B cell (primary cell): ENCODE measurements around the gene TSPAN15. TPM values are rescaled to one million over a fixed set of nuclear protein-coding genes. Genes with fewer than 3 reads are reported as not detected.

ENCODE experiments used
- ATAC-seq: fragments of 200-7000 bp; cut with Tn5 transposase; one replicate; pipeline ENCODE4 v1.10.0; 2021; ENCODE audit warnings: low read depth, mild to moderate bottlenecking, moderate number of reproducible peaks, moderate library complexity
- CTCF ChIA-PET: fragments of 350-600 bp; sonication (Branson Sonifier 250); formaldehyde crosslinking; loops from one replicate; lab custom pipeline; 2021; ENCODE audit warnings: antibody characterized with exemption, inconsistent platforms; lab: Charles Lee
- POLR2A ChIA-PET: fragments of 350-600 bp; sonication (Branson Sonifier 250); formaldehyde crosslinking; loops from one replicate; lab custom pipeline; 2021; ENCODE audit warnings: antibody characterized with exemption; lab: Charles Lee
- DNase-seq: peaks from one replicate; pipeline ENCODE4 v3.0.0; 2013
- H2AFZ ChIP-seq: 2 replicates; pipeline ENCODE4 v1.6.1; 2012; ENCODE audit warnings: mild to moderate bottlenecking, low read depth, low read length; ENCODE audit not compliant: insufficient read depth, poor library complexity, severe bottlenecking
- H3K27ac ChIP-seq, 2 donors: 1 replicate in 1 of 2; 2 replicates in 1 of 2; pipeline ENCODE4 v1.5.1; 2012 to 2013; ENCODE audit warnings: low read length in 2 of 2, mild to moderate bottlenecking in 2 of 2, moderate library complexity in 1 of 2
- H3K27me3 ChIP-seq, 4 experiments: fragments of 200-600 bp in 1 of 4; sonication (generic) in 1 of 4; replicated peaks in 1 of 4; 1 replicate in 2 of 4; 2 replicates in 2 of 4; pipeline versions ENCODE4 v1.6.1 to v1.7.0; 2013 to 2016; ENCODE audit warnings: low read length in 3 of 4, mild to moderate bottlenecking in 2 of 4, mixed read lengths in 1 of 4, moderate library complexity in 1 of 4; ENCODE audit not compliant: insufficient read depth in 4 of 4, control insufficient read depth in 3 of 4; ENCODE audit errors: control extremely low read depth in 1 of 4
- H3K36me3 ChIP-seq, 2 experiments: replicated peaks in 1 of 2; 1 replicate in 1 of 2; 2 replicates in 1 of 2; pipeline versions ENCODE4 v1.6.1 to v1.7.1; 2013; ENCODE audit warnings: low read length in 1 of 2; ENCODE audit not compliant: insufficient read depth in 2 of 2, control insufficient read depth in 1 of 2; ENCODE audit errors: control extremely low read depth in 1 of 2, extremely low read depth in 1 of 2
- H3K4me1 ChIP-seq, 2 donors: fragments of 200-600 bp in 1 of 2; sonication (generic) in 1 of 2; 1 replicate in 1 of 2; 2 replicates in 1 of 2; pipeline versions ENCODE4 v1.5.1 to v1.6.1; 2013 to 2017; ENCODE audit warnings: low read length in 2 of 2; ENCODE audit not compliant: control insufficient read depth in 2 of 2, insufficient read depth in 2 of 2
- H3K4me2 ChIP-seq: replicated peaks from 2 replicates; pipeline ENCODE3; 2012; ENCODE audit warnings: mild to moderate bottlenecking, low read depth, low read length; ENCODE audit not compliant: poor library complexity, severe bottlenecking
- H3K4me3 ChIP-seq, 5 experiments: fragments of 200-600 bp in 1 of 5; sonication (generic) in 1 of 5; 1 replicate in 3 of 5; 2 replicates in 2 of 5; pipeline versions ENCODE4 v1.5.1 to v1.7.0; 2011 to 2016; ENCODE audit warnings: low read length in 4 of 5, mild to moderate bottlenecking in 4 of 5, low read depth in 2 of 5, control low read depth in 1 of 5, moderate library complexity in 1 of 5; ENCODE audit not compliant: insufficient read depth in 1 of 5; ENCODE audit errors: control extremely low read depth in 1 of 5, extremely low read depth in 1 of 5
- H3K79me2 ChIP-seq: fragments of 200-600 bp; sonication (generic); one replicate; pipeline ENCODE4 v1.6.0; 2016; ENCODE audit warnings: low read length; ENCODE audit not compliant: control insufficient read depth, insufficient read depth
- H3K9ac ChIP-seq: fragments of 200-600 bp; sonication (generic); 2 replicates; pipeline ENCODE4 v1.6.1; 2017; ENCODE audit warnings: mild to moderate bottlenecking, low read length, moderate library complexity
- H3K9me3 ChIP-seq, 3 donors: one replicate each; pipeline versions ENCODE4 v1.6.1 to v1.7.1; 2013; ENCODE audit warnings: low read length in 2 of 3; ENCODE audit not compliant: control insufficient read depth in 2 of 3, insufficient read depth in 1 of 3; ENCODE audit errors: control extremely low read depth in 1 of 3
- H4K20me1 ChIP-seq: 2 replicates; pipeline ENCODE4 v1.6.0; 2012; ENCODE audit warnings: mild to moderate bottlenecking, low read length; ENCODE audit not compliant: insufficient read depth, control insufficient read depth, poor library complexity, severe bottlenecking
- H3K27ac Mint-ChIP-seq: one replicate; pipeline ENCODE4 v1.8.0; 2021; ENCODE audit warnings: mixed read lengths
- H3K27me3 Mint-ChIP-seq: one replicate; pipeline ENCODE4 v1.8.0; 2021; ENCODE audit warnings: mixed read lengths
- H3K4me1 Mint-ChIP-seq: one replicate; pipeline ENCODE4 v1.8.0; 2021; ENCODE audit warnings: mixed read lengths
- H3K4me3 Mint-ChIP-seq: one replicate; pipeline ENCODE4 v1.8.0; 2021; ENCODE audit warnings: mixed read lengths
- H3K9me3 Mint-ChIP-seq: one replicate; pipeline ENCODE4 v1.8.0; 2022; ENCODE audit warnings: mixed read lengths; ENCODE audit not compliant: insufficient read depth
- EZH2 ChIP-seq: IDR thresholded peaks from 2 replicates; pipeline ENCODE4 v1.6.1; 2012; ENCODE audit warnings: borderline replicate concordance, low read depth, mild to moderate bottlenecking, moderate library complexity, low read length; ENCODE audit not compliant: insufficient read depth, poor library complexity, severe bottlenecking
- WGBS: methylation state at CpG from one replicate; pipeline ENCODE4 v1.1.5; 2013; ENCODE audit warnings: missing lambda C conversion rate; ENCODE audit not compliant: insufficient coverage; 5-methylcytosine and 5-hydroxymethylcytosine counted together
- intact Hi-C: fragments of 100-400 bp; cut with micrococcal nuclease; formaldehyde crosslinking; loops from one replicate; pipeline ENCODE4 v1.10.0; 2022
- polyA plus RNA-seq: library from polyadenylated mRNA; depleted of rRNA; stranded (reverse); fragments of >200 nt; gene quantifications from 2 replicates; pipeline ENCODE4 v1.2.3, GENCODE V29; 2012
- total RNA-seq, 2 donors: library from RNA; stranded (reverse); fragments of 120-200 nt in 1 of 2; gene quantifications; 1 replicate in 1 of 2; 2 replicates in 1 of 2; pipeline versions ENCODE4 v1.2.3 to v1.2.4, GENCODE V29; 2013 to 2022
- TF ChIP-seq, protein P1 (sequence below): fragments of 200-600 bp; IDR thresholded peaks from one replicate; pipeline ENCODE4 v1.8.0; 2022; ENCODE audit warnings: antibody characterized with exemption, mild to moderate bottlenecking

TSPAN15 gene
- total and polyA plus RNA-seq, 2 donors (not counting 1 experiment from before 2014, with no cell fraction given): 0.13 to 0.52 TPM

DNA sequence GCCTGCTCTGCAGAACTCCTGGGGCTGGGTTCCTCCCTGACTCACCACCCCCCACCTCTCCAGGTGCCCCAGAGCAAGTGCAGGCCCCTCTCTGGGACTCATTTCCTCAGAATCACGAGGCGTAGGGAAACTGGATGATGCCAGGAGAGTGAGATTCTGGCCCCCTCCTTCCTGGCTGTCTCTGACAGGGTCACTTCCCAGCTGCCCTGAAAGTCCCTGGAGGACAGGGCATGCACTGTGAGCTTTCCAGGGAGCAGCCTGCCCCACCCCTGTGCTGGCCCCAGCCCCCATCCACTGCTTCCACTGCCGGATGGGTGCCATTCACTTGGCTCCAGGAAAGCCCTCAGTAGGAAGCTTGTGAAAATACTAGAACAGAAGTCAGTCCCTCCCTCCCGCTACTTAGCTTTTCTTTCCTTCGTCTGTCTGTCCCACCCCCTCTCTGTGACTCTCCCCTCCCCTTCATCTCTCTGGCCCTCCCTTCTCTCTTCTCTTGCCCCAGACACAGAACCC is 44.9 kb upstream of the TSPAN15 start:
- ChIA-PET POLR2A (no interaction called here), CTCF (interaction anchor here (0.9 to 1.8 kb wide), 3 partner anchors 8 to 101 kb away, joined by 3 to 9 read pairs (median 5); no protein-coding TSS in a partner anchor)
- no peaks in the 10 kb centered on the region for H3K9me3 Mint-ChIP-seq
- Histone ChIP-seq H3K9ac (no peak overlapping the region), H3K36me3 (peaks cover 0 to 6% of the 10 kb centered on the region in 2 experiments), H4K20me1 (no peaks in the 10 kb centered on the region), H3K27ac (no peak overlapping the region), H3K79me2 (no peaks in the 10 kb centered on the region), H3K4me2 (no peak overlapping the region), H3K4me3 (no peak overlapping the region), H3K4me1 (peaks cover 21 to 33% of the 10 kb centered on the region in 2 donors), H3K9me3 (peaks cover 0 to 9% (median 0%) of the 10 kb centered on the region in 3 donors), H2AFZ (no peak overlapping the region), H3K27me3 (no peaks in the 10 kb centered on the region)
- peaks cover 25% of the 10 kb centered on the region for H3K4me1 Mint-ChIP-seq
- WGBS: 73% methylated on average over 5 of the region's 5 CpGs
- H3K27me3 Mint-ChIP-seq: no peaks in the 10 kb centered on the region
- DNase-seq (no peak), ATAC-seq (no peak)
- no peak overlapping the region for H3K4me3 Mint-ChIP-seq
- intact Hi-C loops: loop anchor here (5.0 kb wide), 2 partner anchors 419 to 741 kb away; partner anchors contain the start of genes KIFBP and TYSND1
- TF ChIP-seq EZH2: no peak
- TF ChIP-seq, protein P1, sequence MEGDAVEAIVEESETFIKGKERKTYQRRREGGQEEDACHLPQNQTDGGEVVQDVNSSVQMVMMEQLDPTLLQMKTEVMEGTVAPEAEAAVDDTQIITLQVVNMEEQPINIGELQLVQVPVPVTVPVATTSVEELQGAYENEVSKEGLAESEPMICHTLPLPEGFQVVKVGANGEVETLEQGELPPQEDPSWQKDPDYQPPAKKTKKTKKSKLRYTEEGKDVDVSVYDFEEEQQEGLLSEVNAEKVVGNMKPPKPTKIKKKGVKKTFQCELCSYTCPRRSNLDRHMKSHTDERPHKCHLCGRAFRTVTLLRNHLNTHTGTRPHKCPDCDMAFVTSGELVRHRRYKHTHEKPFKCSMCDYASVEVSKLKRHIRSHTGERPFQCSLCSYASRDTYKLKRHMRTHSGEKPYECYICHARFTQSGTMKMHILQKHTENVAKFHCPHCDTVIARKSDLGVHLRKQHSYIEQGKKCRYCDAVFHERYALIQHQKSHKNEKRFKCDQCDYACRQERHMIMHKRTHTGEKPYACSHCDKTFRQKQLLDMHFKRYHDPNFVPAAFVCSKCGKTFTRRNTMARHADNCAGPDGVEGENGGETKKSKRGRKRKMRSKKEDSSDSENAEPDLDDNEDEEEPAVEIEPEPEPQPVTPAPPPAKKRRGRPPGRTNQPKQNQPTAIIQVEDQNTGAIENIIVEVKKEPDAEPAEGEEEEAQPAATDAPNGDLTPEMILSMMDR: no peak
- no peak overlapping the region for H3K27ac Mint-ChIP-seq

GRCh38 chr10:69406816-69407580 is 44.3 kb upstream of the TSPAN15 start:
- Histone ChIP-seq H3K79me2 (no peaks in the 10 kb centered on the region), H3K27ac (no peak overlapping the region), H3K4me1 (peaks cover 21 to 33% of the 10 kb centered on the region in 2 donors), H2AFZ (no peak overlapping the region), H3K27me3 (no peaks in the 10 kb centered on the region), H3K4me2 (no peak overlapping the region), H3K9me3 (peaks cover 0 to 9% (median 0%) of the 10 kb centered on the region in 3 donors), H3K4me3 (no peak overlapping the region), H3K9ac (no peak overlapping the region), H4K20me1 (no peaks in the 10 kb centered on the region), H3K36me3 (peaks cover 0 to 2% of the 10 kb centered on the region in 2 experiments)
- ATAC-seq: no peak
- 91% methylated on average over 5 of the region's 6 CpGs for WGBS
- Mint-ChIP-seq H3K27me3 (no peaks in the 10 kb centered on the region), H3K9me3 (no peaks in the 10 kb centered on the region), H3K4me1 (peaks cover 25% of the 10 kb centered on the region), H3K27ac (no peak overlapping the region), H3K4me3 (no peak overlapping the region)
- TF ChIP-seq, protein P1: no peak
- no peak for TF ChIP-seq EZH2
- CTCF ChIA-PET: interaction anchor here (0.9 to 2.2 kb wide), 7 partner anchors 9 to 451 kb away, joined by 3 to 28 read pairs (median 5); partner anchors contain the start of gene DDX21
- intact Hi-C loops: loop anchor here (5.0 kb wide), 2 partner anchors 420 to 740 kb away; partner anchors contain the start of genes KIFBP and TYSND1
- POLR2A ChIA-PET: interaction anchor here (1.6 kb wide), 1 partner anchor 88 kb away, joined by 7 read pairs; no protein-coding TSS in a partner anchor
- DNase-seq: peak; percentile 30
